ENCODE data around the gene GTF2A1L. TPM values are rescaled to one million over a fixed set of nuclear protein-coding genes. Genes with fewer than 3 reads are reported as not detected.

Gene GTF2A1L
- total and polyA plus RNA-seq, 4 donors: 0.02 to 0.67 TPM; not detected in 2

DNA sequence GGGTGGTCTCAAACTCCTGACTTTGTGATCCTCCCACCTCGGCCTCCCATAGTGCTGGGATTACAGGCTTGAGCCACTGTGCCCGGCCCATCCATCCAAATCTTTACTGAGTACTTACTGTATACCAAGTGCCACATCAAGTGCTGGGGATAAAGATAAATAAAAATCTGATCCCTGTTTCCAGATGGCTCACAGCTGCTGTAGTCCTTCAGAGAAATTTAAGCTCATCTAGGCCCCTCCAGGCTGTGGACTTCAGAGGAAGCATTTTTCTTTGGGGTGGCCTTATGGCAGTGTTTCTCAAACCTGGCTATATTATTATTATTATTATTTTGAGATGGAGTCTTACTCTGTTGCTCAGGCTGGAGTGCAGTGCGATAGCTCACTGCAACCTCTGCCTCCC, 33.7 kb upstream of the GTF2A1L start:
- H3K27me3 ChIP-seq (ENCODE audit: control insufficient read depth in 4 of 4, insufficient read depth in 4 of 4, low read length in 3 of 4): no peaks in the 10 kb centered on the region
- WGBS: 92% methylated on average over 3 of the region's 3 CpGs
- no peak for DNase-seq (ENCODE audit: low spot score)
- no peaks in the 10 kb centered on the region for H3K9me3 ChIP-seq (ENCODE audit: control insufficient read depth in 4 of 4, low read length in 3 of 4)
- no peak overlapping the region for H3K4me3 ChIP-seq (ENCODE audit: low read depth in 1 of 3, low read length in 3 of 3)
- H3K4me1 ChIP-seq (ENCODE audit: control insufficient read depth in 4 of 4, insufficient read depth in 4 of 4, low read length in 3 of 4): no peaks in the 10 kb centered on the region
- TF ChIP-seq EGR1 (IDR thresholded peaks at IDR 0.05; ENCODE audit: low read depth in 2 of 2) (no peak), RAD21 (IDR thresholded peaks at IDR 0.05) (no peak), FOXA1 (IDR thresholded peaks at IDR 0.05) (no peak), RXRA (IDR thresholded peaks at IDR 0.05) (no peak)
- TF ChIP-seq, protein P1, sequence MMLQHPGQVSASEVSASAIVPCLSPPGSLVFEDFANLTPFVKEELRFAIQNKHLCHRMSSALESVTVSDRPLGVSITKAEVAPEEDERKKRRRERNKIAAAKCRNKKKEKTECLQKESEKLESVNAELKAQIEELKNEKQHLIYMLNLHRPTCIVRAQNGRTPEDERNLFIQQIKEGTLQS (IDR thresholded peaks at IDR 0.05): no peak
- H3K36me3 ChIP-seq (ENCODE audit: control insufficient read depth in 4 of 4, insufficient read depth in 3 of 4, low read depth in 1 of 4, low read length in 3 of 4): no peaks in the 10 kb centered on the region
- H3K9ac ChIP-seq (ENCODE audit: low read depth in 1 of 2, low read length in 2 of 2): no peak overlapping the region
- no peak overlapping the region for H3K27ac ChIP-seq (ENCODE audit: low read depth in 1 of 2, low read length in 2 of 2)

DNA sequence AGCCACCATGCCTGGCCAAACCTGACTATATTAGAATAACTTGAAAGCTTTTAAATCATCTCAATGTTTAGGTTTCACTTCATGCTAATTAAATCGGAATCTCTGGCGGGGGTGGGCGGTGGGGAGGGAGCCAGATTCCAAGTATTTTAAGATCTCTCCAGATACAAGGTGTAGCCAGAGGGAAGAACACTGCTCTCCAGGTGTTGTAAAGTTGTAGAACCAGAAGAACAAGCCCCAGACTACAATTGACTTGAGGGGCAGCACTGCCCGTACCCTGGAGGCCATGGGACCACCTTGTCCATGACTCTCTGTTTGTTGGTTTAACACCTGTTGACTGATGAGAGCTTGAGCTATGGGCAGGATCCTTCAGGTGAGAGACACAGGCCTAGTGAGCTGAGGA, 33.1 kb upstream of the GTF2A1L start:
- no peak for TF ChIP-seq JUND (IDR thresholded peaks at IDR 0.05)
- TF ChIP-seq GABPA (IDR thresholded peaks at IDR 0.05 in 1 of 2, conservative IDR thresholded peaks at IDR 0.05 in 1 of 2): no peak
- TF ChIP-seq FOXA1 (IDR thresholded peaks at IDR 0.05): no peak
- TF ChIP-seq NR2F2 (IDR thresholded peaks at IDR 0.05): no peak
- TF ChIP-seq RAD21 (IDR thresholded peaks at IDR 0.05): no peak
- TF ChIP-seq, protein P1 (IDR thresholded peaks at IDR 0.05): no peak
- no peak for TF ChIP-seq SP1 (IDR thresholded peaks at IDR 0.05)
- Histone ChIP-seq H3K9ac (ENCODE audit: low read depth in 1 of 2, low read length in 2 of 2) (no peak overlapping the region), H3K4me1 (ENCODE audit: control insufficient read depth in 4 of 4, insufficient read depth in 4 of 4, low read length in 3 of 4) (no peaks in the 10 kb centered on the region), H3K36me3 (ENCODE audit: control insufficient read depth in 4 of 4, insufficient read depth in 3 of 4, low read depth in 1 of 4, low read length in 3 of 4) (no peaks in the 10 kb centered on the region), H3K27ac (ENCODE audit: low read depth in 1 of 2, low read length in 2 of 2) (no peak overlapping the region), H3K27me3 (ENCODE audit: control insufficient read depth in 4 of 4, insufficient read depth in 4 of 4, low read length in 3 of 4) (no peaks in the 10 kb centered on the region), H3K9me3 (ENCODE audit: control insufficient read depth in 4 of 4, low read length in 3 of 4) (no peaks in the 10 kb centered on the region), H3K4me3 (ENCODE audit: low read depth in 1 of 3, low read length in 3 of 3) (no peak overlapping the region)
- no peak for DNase-seq (ENCODE audit: low spot score)
- WGBS: 98% methylated on average over 4 of the region's 4 CpGs

DNA sequence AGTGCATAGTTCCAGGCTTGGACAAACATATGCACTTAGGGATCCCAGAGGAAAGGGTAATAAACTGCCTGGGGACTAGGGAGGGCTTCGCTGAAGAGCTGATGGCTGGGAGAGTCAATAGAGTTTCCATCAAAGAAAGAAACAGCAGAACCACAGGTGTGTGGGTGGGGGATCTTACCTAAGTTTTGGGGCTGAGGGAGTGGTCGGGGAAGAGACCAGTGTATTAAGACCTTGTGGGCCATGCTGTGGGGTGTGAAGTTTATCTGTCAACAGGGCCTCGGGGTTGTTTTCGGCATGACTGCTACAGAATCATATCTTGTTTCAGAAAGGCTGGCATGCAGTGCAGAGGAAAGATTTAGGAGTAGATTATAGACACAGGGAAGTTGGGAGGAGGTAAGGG, 31.2 kb upstream of the GTF2A1L start:
- H3K9me3 ChIP-seq (ENCODE audit: control insufficient read depth in 4 of 4, low read length in 3 of 4): no peaks in the 10 kb centered on the region
- no peak for TF ChIP-seq HNF4A (conservative IDR thresholded peaks at IDR 0.05)
- TF ChIP-seq, protein P2, sequence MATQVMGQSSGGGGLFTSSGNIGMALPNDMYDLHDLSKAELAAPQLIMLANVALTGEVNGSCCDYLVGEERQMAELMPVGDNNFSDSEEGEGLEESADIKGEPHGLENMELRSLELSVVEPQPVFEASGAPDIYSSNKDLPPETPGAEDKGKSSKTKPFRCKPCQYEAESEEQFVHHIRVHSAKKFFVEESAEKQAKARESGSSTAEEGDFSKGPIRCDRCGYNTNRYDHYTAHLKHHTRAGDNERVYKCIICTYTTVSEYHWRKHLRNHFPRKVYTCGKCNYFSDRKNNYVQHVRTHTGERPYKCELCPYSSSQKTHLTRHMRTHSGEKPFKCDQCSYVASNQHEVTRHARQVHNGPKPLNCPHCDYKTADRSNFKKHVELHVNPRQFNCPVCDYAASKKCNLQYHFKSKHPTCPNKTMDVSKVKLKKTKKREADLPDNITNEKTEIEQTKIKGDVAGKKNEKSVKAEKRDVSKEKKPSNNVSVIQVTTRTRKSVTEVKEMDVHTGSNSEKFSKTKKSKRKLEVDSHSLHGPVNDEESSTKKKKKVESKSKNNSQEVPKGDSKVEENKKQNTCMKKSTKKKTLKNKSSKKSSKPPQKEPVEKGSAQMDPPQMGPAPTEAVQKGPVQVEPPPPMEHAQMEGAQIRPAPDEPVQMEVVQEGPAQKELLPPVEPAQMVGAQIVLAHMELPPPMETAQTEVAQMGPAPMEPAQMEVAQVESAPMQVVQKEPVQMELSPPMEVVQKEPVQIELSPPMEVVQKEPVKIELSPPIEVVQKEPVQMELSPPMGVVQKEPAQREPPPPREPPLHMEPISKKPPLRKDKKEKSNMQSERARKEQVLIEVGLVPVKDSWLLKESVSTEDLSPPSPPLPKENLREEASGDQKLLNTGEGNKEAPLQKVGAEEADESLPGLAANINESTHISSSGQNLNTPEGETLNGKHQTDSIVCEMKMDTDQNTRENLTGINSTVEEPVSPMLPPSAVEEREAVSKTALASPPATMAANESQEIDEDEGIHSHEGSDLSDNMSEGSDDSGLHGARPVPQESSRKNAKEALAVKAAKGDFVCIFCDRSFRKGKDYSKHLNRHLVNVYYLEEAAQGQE (IDR thresholded peaks at IDR 0.05): no peak
- no peak for TF ChIP-seq RAD21 (IDR thresholded peaks at IDR 0.05)
- TF ChIP-seq RXRA (IDR thresholded peaks at IDR 0.05): no peak
- TF ChIP-seq HNF4G (IDR thresholded peaks at IDR 0.05): no peak
- no peak for TF ChIP-seq EGR1 (IDR thresholded peaks at IDR 0.05; ENCODE audit: low read depth in 2 of 2)
- H3K27ac ChIP-seq (ENCODE audit: low read depth in 1 of 2, low read length in 2 of 2): no peak overlapping the region
- H3K4me3 ChIP-seq (ENCODE audit: low read depth in 1 of 3, low read length in 3 of 3): no peak overlapping the region
- H3K27me3 ChIP-seq (ENCODE audit: control insufficient read depth in 4 of 4, insufficient read depth in 4 of 4, low read length in 3 of 4): no peaks in the 10 kb centered on the region
- no peak overlapping the region for H3K9ac ChIP-seq (ENCODE audit: low read depth in 1 of 2, low read length in 2 of 2)
- H3K4me1 ChIP-seq (ENCODE audit: control insufficient read depth in 4 of 4, insufficient read depth in 4 of 4, low read length in 3 of 4): no peaks in the 10 kb centered on the region
- H3K36me3 ChIP-seq (ENCODE audit: control insufficient read depth in 4 of 4, insufficient read depth in 3 of 4, low read depth in 1 of 4, low read length in 3 of 4): no peaks in the 10 kb centered on the region
- WGBS: 61% methylated on average over 4 of the region's 4 CpGs
- DNase-seq (ENCODE audit: low spot score): no peak
